ENCODE data around the gene ZNF618. TPM values are rescaled to one million over a fixed set of nuclear protein-coding genes. Genes with fewer than 3 reads are reported as not detected.

ZNF618 gene
- total RNA-seq, 2 experiments from 2014 or later = 0.34 to 0.42 TPM

- ATAC-seq (no peak), DNase-seq (no peak)
- H3K4me3 Mint-ChIP-seq = no peak overlapping the region
- H3K27ac Mint-ChIP-seq = no peak overlapping the region
- H3K4me1 Mint-ChIP-seq (ENCODE audit: low read depth) = no peaks in the 10 kb centered on the region
- no peaks in the 10 kb centered on the region for H3K36me3 Mint-ChIP-seq (ENCODE audit: low read depth)
- POLR2A ChIA-PET = no interaction called here
- no peaks in the 10 kb centered on the region for H3K27me3 Mint-ChIP-seq (ENCODE audit: low read depth)
- no peaks in the 10 kb centered on the region for H3K9me3 Mint-ChIP-seq (ENCODE audit: insufficient read depth)
- CTCF ChIA-PET = interaction anchor here (1.4 kb wide), 1 partner anchor 19 kb away, joined by 3 read pairs; no protein-coding TSS in a partner anchor
Observed at GRCh38 chr9:114088571-114089170, 212.6 kb downstream of the ZNF618 start.

GRCh38 chr9:114089206-114089840, 213.2 kb downstream of the ZNF618 start:
- Mint-ChIP-seq H3K27ac (no peak overlapping the region), H3K9me3 (ENCODE audit: insufficient read depth) (no peaks in the 10 kb centered on the region), H3K4me3 (no peak overlapping the region), H3K27me3 (ENCODE audit: low read depth) (no peaks in the 10 kb centered on the region), H3K36me3 (ENCODE audit: low read depth) (no peaks in the 10 kb centered on the region), H3K4me1 (ENCODE audit: low read depth) (no peaks in the 10 kb centered on the region)
- no peak for ATAC-seq
- ChIA-PET POLR2A (no interaction called here), CTCF (interaction anchor here (1.0 to 1.4 kb wide), 3 partner anchors 19 to 204 kb away, joined by 3 to 4 read pairs (median 3); no protein-coding TSS in a partner anchor)
- DNase-seq = no peak

- ATAC-seq (no peak), DNase-seq (no peak)
- ChIA-PET POLR2A (no interaction called here), CTCF (interaction anchor here (1.2 kb wide), 1 partner anchor 8 kb away, joined by 5 read pairs; no protein-coding TSS in a partner anchor)
- Mint-ChIP-seq H3K4me3 (no peak overlapping the region), H3K36me3 (ENCODE audit: low read depth) (no peaks in the 10 kb centered on the region), H3K27ac (no peak overlapping the region), H3K27me3 (ENCODE audit: low read depth) (no peaks in the 10 kb centered on the region), H3K9me3 (ENCODE audit: insufficient read depth) (no peaks in the 10 kb centered on the region), H3K4me1 (ENCODE audit: low read depth) (no peaks in the 10 kb centered on the region)
Observed at GRCh38 chr9:114090798-114091197, 214.7 kb downstream of the ZNF618 start.

- no peaks in the 10 kb centered on the region for H3K4me1 Mint-ChIP-seq (ENCODE audit: low read depth)
- ATAC-seq (no peak), DNase-seq (no peak)
- no peak overlapping the region for H3K27ac Mint-ChIP-seq
- no peaks in the 10 kb centered on the region for H3K9me3 Mint-ChIP-seq (ENCODE audit: insufficient read depth)
- POLR2A ChIA-PET = no interaction called here
- H3K4me3 Mint-ChIP-seq = no peak overlapping the region
- CTCF ChIA-PET = interaction anchor here (0.6 to 1.2 kb wide), 2 partner anchors 9 to 199 kb away, joined by 3 to 5 read pairs; no protein-coding TSS in a partner anchor
- H3K36me3 Mint-ChIP-seq (ENCODE audit: low read depth) = no peaks in the 10 kb centered on the region
- peaks cover 5% of the 10 kb centered on the region for H3K27me3 Mint-ChIP-seq (ENCODE audit: low read depth)
Observed at GRCh38 chr9:114091711-114092110, 215.6 kb downstream of the ZNF618 start.

GRCh38 chr9:114092336-114092735, 216.2 kb downstream of the ZNF618 start:
- no peak for ATAC-seq
- Mint-ChIP-seq H3K36me3 (ENCODE audit: low read depth) (no peaks in the 10 kb centered on the region), H3K9me3 (ENCODE audit: insufficient read depth) (no peaks in the 10 kb centered on the region), H3K27me3 (ENCODE audit: low read depth) (peaks cover 10% of the 10 kb centered on the region), H3K4me1 (ENCODE audit: low read depth) (no peaks in the 10 kb centered on the region), H3K27ac (no peak overlapping the region), H3K4me3 (no peak overlapping the region)
- no peak for DNase-seq
- POLR2A ChIA-PET = no interaction called here
- CTCF ChIA-PET = interaction anchor here (1.0 kb wide), 1 partner anchor 18 kb away, joined by 3 read pairs; no protein-coding TSS in a partner anchor

- POLR2A ChIA-PET = no interaction called here
- H3K36me3 Mint-ChIP-seq (ENCODE audit: low read depth) = no peaks in the 10 kb centered on the region
- CTCF ChIA-PET = interaction anchor here (0.9 to 1.0 kb wide), 2 partner anchors 11 to 17 kb away, joined by 3 read pairs; no protein-coding TSS in a partner anchor
- H3K9me3 Mint-ChIP-seq (ENCODE audit: insufficient read depth) = no peaks in the 10 kb centered on the region
- H3K4me3 Mint-ChIP-seq = no peak overlapping the region
- DNase-seq = no peak
- peaks cover 15% of the 10 kb centered on the region for H3K27me3 Mint-ChIP-seq (ENCODE audit: low read depth)
- no peak for ATAC-seq
- H3K4me1 Mint-ChIP-seq (ENCODE audit: low read depth) = no peaks in the 10 kb centered on the region
- H3K27ac Mint-ChIP-seq = no peak overlapping the region
Observed at GRCh38 chr9:114093031-114093471, 216.9 kb downstream of the ZNF618 start.

GRCh38 chr9:114093761-114094505, 217.8 kb downstream of the ZNF618 start:
- no peak for ATAC-seq
- no peak for DNase-seq

GRCh38 chr9:114094971-114095370, 218.9 kb downstream of the ZNF618 start:
- Mint-ChIP-seq H3K27me3 (ENCODE audit: low read depth) (peaks cover 25% of the 10 kb centered on the region), H3K9me3 (ENCODE audit: insufficient read depth) (no peaks in the 10 kb centered on the region), H3K4me1 (ENCODE audit: low read depth) (no peaks in the 10 kb centered on the region), H3K36me3 (ENCODE audit: low read depth) (no peaks in the 10 kb centered on the region), H3K27ac (no peak overlapping the region), H3K4me3 (no peak overlapping the region)
- ATAC-seq = no peak
- POLR2A ChIA-PET = no interaction called here
- CTCF ChIA-PET = interaction anchor here (0.9 to 1.4 kb wide), 4 partner anchors 12 to 38 kb away, joined by 3 to 6 read pairs (median 4); no protein-coding TSS in a partner anchor
- no peak for DNase-seq

More at GRCh38 chr9:114093761-114094505, 217.8 kb downstream of the ZNF618 start:
- no peaks in the 10 kb centered on the region for H3K4me1 Mint-ChIP-seq (ENCODE audit: low read depth)
- peaks cover 16% of the 10 kb centered on the region for H3K27me3 Mint-ChIP-seq (ENCODE audit: low read depth)
- H3K4me3 Mint-ChIP-seq = no peak overlapping the region
- no peaks in the 10 kb centered on the region for H3K9me3 Mint-ChIP-seq (ENCODE audit: insufficient read depth)
- ChIA-PET CTCF (interaction anchor here (0.9 to 1.0 kb wide), 3 partner anchors 11 to 14 kb away, joined by 3 to 4 read pairs (median 4); no protein-coding TSS in a partner anchor), POLR2A (no interaction called here)
- no peak overlapping the region for H3K27ac Mint-ChIP-seq
- H3K36me3 Mint-ChIP-seq (ENCODE audit: low read depth) = no peaks in the 10 kb centered on the region

- no peak overlapping the region for H3K4me3 Mint-ChIP-seq
- DNase-seq (no peak), ATAC-seq (no peak)
- H3K4me1 Mint-ChIP-seq (ENCODE audit: low read depth) = no peaks in the 10 kb centered on the region
- no peak overlapping the region for H3K27ac Mint-ChIP-seq
- no peaks in the 10 kb centered on the region for H3K9me3 Mint-ChIP-seq (ENCODE audit: insufficient read depth)
- no peaks in the 10 kb centered on the region for H3K36me3 Mint-ChIP-seq (ENCODE audit: low read depth)
- peaks cover 29% of the 10 kb centered on the region for H3K27me3 Mint-ChIP-seq (ENCODE audit: low read depth)
- ChIA-PET POLR2A (no interaction called here), CTCF (interaction anchor here (1.4 kb wide), 1 partner anchor 13 kb away, joined by 6 read pairs; no protein-coding TSS in a partner anchor)
Observed at GRCh38 chr9:114096041-114096511, 220.0 kb downstream of the ZNF618 start.

- H3K27me3 Mint-ChIP-seq (ENCODE audit: low read depth) = peaks cover 31% of the 10 kb centered on the region
- POLR2A ChIA-PET = no interaction called here
Observed at GRCh38 chr9:114096866-114097612, 220.9 kb downstream of the ZNF618 start.

GRCh38 chr9:114097613-114098020, 221.5 kb downstream of the ZNF618 start:
- Mint-ChIP-seq H3K27ac (no peak overlapping the region), H3K4me1 (ENCODE audit: low read depth) (no peaks in the 10 kb centered on the region), H3K9me3 (ENCODE audit: insufficient read depth) (peaks cover 3% of the 10 kb centered on the region), H3K27me3 (ENCODE audit: low read depth) (peaks cover 31% of the 10 kb centered on the region), H3K36me3 (ENCODE audit: low read depth) (no peaks in the 10 kb centered on the region), H3K4me3 (no peak overlapping the region)
- CTCF ChIA-PET = interaction anchor here (1.6 kb wide), 1 partner anchor 15 kb away, joined by 7 read pairs; no protein-coding TSS in a partner anchor
- no peak for DNase-seq
- ATAC-seq = no peak
- POLR2A ChIA-PET = no interaction called here

More at GRCh38 chr9:114096866-114097612, 220.9 kb downstream of the ZNF618 start:
- CTCF ChIA-PET = no interaction called here
- Mint-ChIP-seq H3K27ac (no peak overlapping the region), H3K9me3 (ENCODE audit: insufficient read depth) (peaks cover 3% of the 10 kb centered on the region), H3K36me3 (ENCODE audit: low read depth) (no peaks in the 10 kb centered on the region), H3K4me3 (no peak overlapping the region), H3K4me1 (ENCODE audit: low read depth) (no peaks in the 10 kb centered on the region)
- ATAC-seq (no peak), DNase-seq (no peak)
